ENCODE measurements around the gene WDR54.

DNA sequence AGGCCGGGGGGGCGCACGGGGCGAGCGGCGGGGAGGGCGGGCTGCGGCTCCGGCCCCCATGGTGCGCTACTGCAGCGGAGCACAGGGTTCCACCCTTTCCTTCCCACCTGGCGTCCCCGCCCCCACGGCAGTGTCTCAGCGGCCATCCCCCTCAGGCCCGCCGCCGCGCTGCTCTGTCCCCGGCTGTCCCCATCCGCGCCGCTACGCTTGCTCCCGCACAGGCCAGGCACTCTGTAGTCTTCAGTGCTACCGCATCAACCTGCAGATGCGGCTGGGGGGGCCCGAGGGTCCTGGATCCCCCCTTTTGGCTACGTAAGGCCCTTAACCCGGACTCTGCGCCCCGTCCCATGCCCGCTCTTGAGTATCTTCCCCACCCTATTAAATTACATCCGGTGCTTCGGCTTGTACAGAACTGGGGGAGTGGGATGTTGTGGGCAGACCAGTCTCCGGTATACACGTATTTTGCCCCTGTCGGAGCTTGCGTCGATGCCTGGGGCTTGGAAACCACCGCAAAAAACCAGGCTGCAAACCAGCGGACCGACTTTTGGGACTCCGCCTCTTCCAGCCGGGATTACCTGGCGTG is 36.1 kb downstream of the WDR54 start:
- TF ChIP-seq, protein P1, sequence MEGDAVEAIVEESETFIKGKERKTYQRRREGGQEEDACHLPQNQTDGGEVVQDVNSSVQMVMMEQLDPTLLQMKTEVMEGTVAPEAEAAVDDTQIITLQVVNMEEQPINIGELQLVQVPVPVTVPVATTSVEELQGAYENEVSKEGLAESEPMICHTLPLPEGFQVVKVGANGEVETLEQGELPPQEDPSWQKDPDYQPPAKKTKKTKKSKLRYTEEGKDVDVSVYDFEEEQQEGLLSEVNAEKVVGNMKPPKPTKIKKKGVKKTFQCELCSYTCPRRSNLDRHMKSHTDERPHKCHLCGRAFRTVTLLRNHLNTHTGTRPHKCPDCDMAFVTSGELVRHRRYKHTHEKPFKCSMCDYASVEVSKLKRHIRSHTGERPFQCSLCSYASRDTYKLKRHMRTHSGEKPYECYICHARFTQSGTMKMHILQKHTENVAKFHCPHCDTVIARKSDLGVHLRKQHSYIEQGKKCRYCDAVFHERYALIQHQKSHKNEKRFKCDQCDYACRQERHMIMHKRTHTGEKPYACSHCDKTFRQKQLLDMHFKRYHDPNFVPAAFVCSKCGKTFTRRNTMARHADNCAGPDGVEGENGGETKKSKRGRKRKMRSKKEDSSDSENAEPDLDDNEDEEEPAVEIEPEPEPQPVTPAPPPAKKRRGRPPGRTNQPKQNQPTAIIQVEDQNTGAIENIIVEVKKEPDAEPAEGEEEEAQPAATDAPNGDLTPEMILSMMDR (IDR thresholded peaks at IDR 0.05): no peak
- peak in 1 of 2 donors; percentile 96 for TF ChIP-seq POLR2AphosphoS5 (IDR thresholded peaks at IDR 0.05)
- TF ChIP-seq EP300 (IDR thresholded peaks at IDR 0.05): no peak
- TF ChIP-seq POLR2A (IDR thresholded peaks at IDR 0.05; ENCODE audit: low read depth): peak; percentile 58

All from esophagus muscularis mucosa (tissue), 4 donors.